Measurements from ENCODE around the gene FBXO21.

FBXO21 gene

GRCh38 chr12:117140397-117141096 lies 49.7 kb downstream of the FBXO21 start:
- DNase-seq (ENCODE audit: extremely low read depth in 1 of 2, low read depth in 1 of 2) = no peak

- DNase-seq (ENCODE audit: extremely low read depth in 1 of 2, low read depth in 1 of 2) = no peak
Measured at GRCh38 chr12:117139025-117139717, 51.1 kb downstream of the FBXO21 start.

GRCh38 chr12:117134721-117135120 lies 55.5 kb downstream of the FBXO21 start:
- no peak for DNase-seq (ENCODE audit: extremely low read depth in 1 of 2, low read depth in 1 of 2)

- DNase-seq (ENCODE audit: extremely low read depth in 1 of 2, low read depth in 1 of 2) = peak in 1 of 2 donors; percentile 14
Measured at GRCh38 chr12:117134059-117134458, 56.2 kb downstream of the FBXO21 start.

GRCh38 chr12:117130801-117131200 lies 59.5 kb downstream of the FBXO21 start:
- no peak for DNase-seq (ENCODE audit: extremely low read depth in 1 of 2, low read depth in 1 of 2)

GRCh38 chr12:117129391-117129790 lies 60.9 kb downstream of the FBXO21 start:
- no peak for DNase-seq (ENCODE audit: extremely low read depth in 1 of 2, low read depth in 1 of 2)

GRCh38 chr12:117127933-117128823 lies 62.1 kb downstream of the FBXO21 start:
- no peak for DNase-seq (ENCODE audit: extremely low read depth in 1 of 2, low read depth in 1 of 2)

- no peak for DNase-seq (ENCODE audit: extremely low read depth in 1 of 2, low read depth in 1 of 2)
Measured at GRCh38 chr12:117126335-117126734, 63.9 kb downstream of the FBXO21 start.

GRCh38 chr12:117125767-117126166 lies 64.5 kb downstream of the FBXO21 start:
- DNase-seq (ENCODE audit: extremely low read depth in 1 of 2, low read depth in 1 of 2) = no peak

- DNase-seq (ENCODE audit: extremely low read depth in 1 of 2, low read depth in 1 of 2) = no peak
Measured at GRCh38 chr12:117125272-117125613, 65.0 kb downstream of the FBXO21 start.

- DNase-seq (ENCODE audit: extremely low read depth in 1 of 2, low read depth in 1 of 2) = no peak
Measured at GRCh38 chr12:117124421-117125271, 65.6 kb downstream of the FBXO21 start.

GRCh38 chr12:117121441-117121840 lies 68.8 kb downstream of the FBXO21 start:
- DNase-seq (ENCODE audit: extremely low read depth in 1 of 2, low read depth in 1 of 2) = no peak

GRCh38 chr12:117120787-117121186 lies 69.5 kb downstream of the FBXO21 start:
- DNase-seq (ENCODE audit: extremely low read depth in 1 of 2, low read depth in 1 of 2) = no peak

GRCh38 chr12:117119592-117120198 lies 70.6 kb downstream of the FBXO21 start:
- no peak for DNase-seq (ENCODE audit: extremely low read depth in 1 of 2, low read depth in 1 of 2)

- DNase-seq (ENCODE audit: extremely low read depth in 1 of 2, low read depth in 1 of 2) = no peak
Measured at GRCh38 chr12:117118838-117119591, 71.3 kb downstream of the FBXO21 start.

GRCh38 chr12:117114784-117115183 lies 75.5 kb downstream of the FBXO21 start:
- no peak for DNase-seq (ENCODE audit: extremely low read depth in 1 of 2, low read depth in 1 of 2)

- DNase-seq (ENCODE audit: extremely low read depth in 1 of 2, low read depth in 1 of 2) = no peak
Measured at GRCh38 chr12:117113231-117113630, 77.0 kb downstream of the FBXO21 start.

GRCh38 chr12:117111821-117112595 lies 78.3 kb downstream of the FBXO21 start:
- no peak for DNase-seq (ENCODE audit: extremely low read depth in 1 of 2, low read depth in 1 of 2)

GRCh38 chr12:117111386-117111785 lies 78.9 kb downstream of the FBXO21 start:
- no peak for DNase-seq (ENCODE audit: extremely low read depth in 1 of 2, low read depth in 1 of 2)

Measured in activated CD8-positive, alpha-beta memory T cell treated with anti-CD3 and anti-CD28 coated beads for 1 hour (primary cell).